Muscle layer of duodenum (tissue), 2 donors: ENCODE results near the gene HDHD2.
"Not testable (repeated sequence)": the region's sequence is repeated elsewhere in the genome, so short reads cannot be mapped to it uniquely, and the experiment has no call there.

ENCODE experiments used
- H3K27ac ChIP-seq: one replicate; pipeline ENCODE4 v1.7.0; 2013; ENCODE audit warnings: mild to moderate bottlenecking, low read length
- H3K27me3 ChIP-seq: one replicate; pipeline ENCODE4 v1.7.0; 2013; ENCODE audit warnings: low read depth, mild to moderate bottlenecking, control low read depth, low read length
- H3K36me3 ChIP-seq, 2 donors: one replicate each; pipeline ENCODE4 v1.7.0; 2013; ENCODE audit warnings: low read length in 2 of 2, control low read depth in 1 of 2, mild to moderate bottlenecking in 1 of 2; ENCODE audit not compliant: insufficient read depth in 2 of 2, control insufficient read depth in 1 of 2
- H3K4me1 ChIP-seq, 2 donors: one replicate each; pipeline ENCODE4 v1.7.0; 2013; ENCODE audit warnings: low read length in 2 of 2, mild to moderate bottlenecking in 2 of 2, control low read depth in 1 of 2, moderate library complexity in 1 of 2; ENCODE audit not compliant: insufficient read depth in 2 of 2, control insufficient read depth in 1 of 2
- H3K4me3 ChIP-seq, 2 donors: one replicate each; pipeline ENCODE4 v1.7.0; 2013; ENCODE audit warnings: low read length in 2 of 2, low read depth in 1 of 2, mild to moderate bottlenecking in 1 of 2
- H3K9me3 ChIP-seq, 2 donors: one replicate each; pipeline ENCODE4 v1.7.0; 2013; ENCODE audit warnings: low read length in 2 of 2, control low read depth in 1 of 2, mild to moderate bottlenecking in 1 of 2; ENCODE audit not compliant: control insufficient read depth in 1 of 2
- donor health status: healthy.

Gene HDHD2

GRCh38 chr18:47174545-47175116, 24.3 kb upstream of the HDHD2 start:
- Histone ChIP-seq H3K9me3 (no peaks in the 10 kb centered on the region), H3K27me3 (no peaks in the 10 kb centered on the region), H3K36me3 (no peaks in the 10 kb centered on the region), H3K27ac (peak overlapping the region; percentile 39), H3K4me1 (peaks cover 7 to 28% of the 10 kb centered on the region in 2 donors), H3K4me3 (peak overlapping the region; percentile 86 to 93)

DNA sequence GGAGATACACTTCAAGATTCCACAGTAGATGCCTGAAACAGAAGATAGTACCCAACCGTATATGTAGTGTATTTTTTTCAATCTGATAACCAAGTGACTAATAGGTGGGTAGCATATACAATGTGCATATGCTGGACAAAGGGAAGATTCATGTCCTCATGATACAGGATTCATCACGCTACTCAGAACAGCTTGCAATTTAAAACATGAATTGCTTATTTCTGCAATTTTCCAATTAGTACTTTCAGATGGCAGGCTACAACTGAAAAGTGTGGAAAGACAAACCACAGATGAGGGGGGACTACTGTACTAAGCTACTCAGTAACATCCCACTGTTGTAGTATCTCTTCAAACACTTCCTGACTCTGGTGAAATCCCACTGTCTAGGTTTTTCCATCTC, 22.2 kb upstream of the HDHD2 start:
- Histone ChIP-seq H3K27me3 (no peaks in the 10 kb centered on the region), H3K4me3 (no peak overlapping the region), H3K36me3 (no peaks in the 10 kb centered on the region), H3K27ac (no peak overlapping the region), H3K9me3 (no peaks in the 10 kb centered on the region), H3K4me1 (peaks cover 7 to 28% of the 10 kb centered on the region in 2 donors)

DNA sequence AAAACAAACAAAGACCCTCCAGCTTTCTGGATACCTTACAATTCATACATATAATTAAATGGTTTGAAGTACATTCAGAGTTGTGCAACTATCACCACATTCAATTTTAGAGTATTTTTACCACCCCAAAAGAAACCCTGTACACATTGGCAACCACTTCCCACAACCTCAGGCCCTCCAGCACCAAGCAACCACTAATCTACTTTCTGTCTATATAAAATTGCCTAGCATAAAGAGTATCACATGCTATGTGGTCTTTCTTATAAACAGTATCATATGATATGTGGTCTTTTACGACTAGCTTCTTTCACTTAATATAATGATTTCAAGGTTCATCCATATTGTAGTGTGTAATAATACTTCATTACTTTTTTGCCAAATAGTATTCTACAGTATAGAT, 18.6 kb upstream of the HDHD2 start:
- peaks cover 0 to 12% of the 10 kb centered on the region in 2 donors for H3K4me1 ChIP-seq
- no peaks in the 10 kb centered on the region for H3K9me3 ChIP-seq
- no peaks in the 10 kb centered on the region for H3K27me3 ChIP-seq
- no peak overlapping the region for H3K4me3 ChIP-seq
- H3K36me3 ChIP-seq: no peaks in the 10 kb centered on the region
- no peak overlapping the region for H3K27ac ChIP-seq

DNA sequence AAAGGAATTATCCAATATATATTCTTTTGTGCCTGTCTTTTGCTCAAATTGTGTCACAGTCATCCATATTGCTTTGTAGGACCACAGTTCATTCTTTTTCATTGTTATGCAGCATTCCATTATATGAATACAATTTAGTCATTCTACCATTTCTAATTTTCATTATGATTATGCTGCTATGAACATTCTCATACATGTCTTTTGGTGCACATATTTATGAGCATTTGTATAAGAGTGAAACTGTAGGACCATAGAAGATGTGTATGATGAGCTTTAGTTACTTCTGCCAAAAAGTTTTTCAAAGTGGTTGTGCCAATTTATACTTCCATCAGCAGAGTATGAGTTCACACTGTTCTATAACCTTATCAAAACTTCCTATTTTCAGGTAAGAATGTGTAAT, 18.2 kb upstream of the HDHD2 start:
- Histone ChIP-seq H3K4me3 (no peak overlapping the region), H3K9me3 (no peaks in the 10 kb centered on the region), H3K36me3 (peaks cover 0 to under 1% of the 10 kb centered on the region in 2 donors), H3K4me1 (peaks cover 0 to 8% of the 10 kb centered on the region in 2 donors), H3K27me3 (no peaks in the 10 kb centered on the region), H3K27ac (no peak overlapping the region)

- peaks cover 0 to 3% of the 10 kb centered on the region in 2 donors for H3K4me1 ChIP-seq
- peaks cover 0 to 3% of the 10 kb centered on the region in 2 donors for H3K36me3 ChIP-seq
- H3K27me3 ChIP-seq: no peaks in the 10 kb centered on the region
- no peak overlapping the region for H3K4me3 ChIP-seq
- no peaks in the 10 kb centered on the region for H3K9me3 ChIP-seq
- no peak overlapping the region for H3K27ac ChIP-seq
Observed at GRCh38 chr18:47166294-47166693, 16.0 kb upstream of the HDHD2 start.

DNA sequence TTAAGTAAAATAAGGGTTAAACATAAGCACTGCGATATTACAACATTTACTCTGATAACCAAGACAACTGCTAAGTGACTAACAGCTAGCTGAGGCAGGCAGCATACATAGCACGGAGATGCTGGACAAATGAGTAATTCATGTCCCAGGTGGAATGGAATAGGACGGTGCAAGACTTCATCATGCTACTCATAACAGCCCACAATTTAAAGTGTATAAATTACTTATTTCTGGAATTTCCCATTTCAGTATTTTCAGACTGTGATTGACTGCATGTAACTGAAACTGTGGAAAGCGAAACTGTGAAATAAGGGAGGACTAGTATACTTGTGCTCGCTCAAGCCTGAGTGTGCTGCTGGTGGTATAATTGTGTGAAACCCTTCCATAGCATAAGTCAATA, 12.9 kb upstream of the HDHD2 start:
- Histone ChIP-seq H3K36me3 (peaks cover 0 to 3% of the 10 kb centered on the region in 2 donors), H3K27me3 (no peaks in the 10 kb centered on the region), H3K4me3 (no peak overlapping the region), H3K27ac (no peak overlapping the region), H3K9me3 (no peaks in the 10 kb centered on the region), H3K4me1 (peaks cover 0 to 3% of the 10 kb centered on the region in 2 donors)

GRCh38 chr18:47160256-47160655, 10.0 kb upstream of the HDHD2 start:
- Histone ChIP-seq H3K36me3 (peaks cover 0 to 4% of the 10 kb centered on the region in 2 donors), H3K4me3 (no peak overlapping the region), H3K4me1 (peaks cover 0 to 3% of the 10 kb centered on the region in 2 donors), H3K27ac (no peak overlapping the region), H3K27me3 (no peaks in the 10 kb centered on the region), H3K9me3 (no peaks in the 10 kb centered on the region)

DNA sequence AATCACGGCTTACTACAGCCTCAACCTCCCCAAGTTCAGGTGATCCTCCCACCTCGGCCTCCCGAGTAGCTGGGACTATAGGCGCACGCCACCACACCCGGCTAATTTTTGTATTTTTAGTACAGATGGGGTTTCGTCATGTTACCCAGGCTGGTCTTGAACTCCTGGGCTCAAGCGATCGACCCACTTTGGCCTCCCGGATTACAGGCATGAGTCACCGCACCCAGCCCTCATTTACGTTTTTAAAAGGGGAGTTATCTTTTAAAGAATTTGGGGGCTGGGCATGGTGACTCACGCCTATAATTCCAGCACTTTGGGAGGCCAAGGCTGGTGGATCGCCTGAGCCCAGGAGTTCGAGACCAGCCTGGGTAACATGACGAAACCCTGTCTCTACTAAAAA, 8.1 kb upstream of the HDHD2 start:
- H3K27ac ChIP-seq, H3K9me3 ChIP-seq, H3K4me1 ChIP-seq, H3K4me3 ChIP-seq, H3K36me3 ChIP-seq, H3K27me3 ChIP-seq: not testable (repeated sequence)

GRCh38 chr18:47151439-47151838, 1.1 kb upstream of the HDHD2 start:
- Histone ChIP-seq H3K4me1 (peaks cover 9 to 11% of the 10 kb centered on the region in 2 donors), H3K27me3 (no peaks in the 10 kb centered on the region), H3K36me3 (peaks cover 6 to 8% of the 10 kb centered on the region in 2 donors), H3K27ac (no peak overlapping the region), H3K9me3 (no peaks in the 10 kb centered on the region), H3K4me3 (peak overlapping the region; percentile 86 to 95)

GRCh38 chr18:47150824-47151366, 595 bp upstream of the HDHD2 start:
- Histone ChIP-seq H3K9me3 (no peaks in the 10 kb centered on the region), H3K27ac (peak overlapping the region; percentile 95), H3K27me3 (no peaks in the 10 kb centered on the region), H3K4me3 (peak overlapping the region; percentile 86 to 95), H3K4me1 (peaks cover 9 to 11% of the 10 kb centered on the region in 2 donors), H3K36me3 (peaks cover 6 to 8% of the 10 kb centered on the region in 2 donors)

DNA sequence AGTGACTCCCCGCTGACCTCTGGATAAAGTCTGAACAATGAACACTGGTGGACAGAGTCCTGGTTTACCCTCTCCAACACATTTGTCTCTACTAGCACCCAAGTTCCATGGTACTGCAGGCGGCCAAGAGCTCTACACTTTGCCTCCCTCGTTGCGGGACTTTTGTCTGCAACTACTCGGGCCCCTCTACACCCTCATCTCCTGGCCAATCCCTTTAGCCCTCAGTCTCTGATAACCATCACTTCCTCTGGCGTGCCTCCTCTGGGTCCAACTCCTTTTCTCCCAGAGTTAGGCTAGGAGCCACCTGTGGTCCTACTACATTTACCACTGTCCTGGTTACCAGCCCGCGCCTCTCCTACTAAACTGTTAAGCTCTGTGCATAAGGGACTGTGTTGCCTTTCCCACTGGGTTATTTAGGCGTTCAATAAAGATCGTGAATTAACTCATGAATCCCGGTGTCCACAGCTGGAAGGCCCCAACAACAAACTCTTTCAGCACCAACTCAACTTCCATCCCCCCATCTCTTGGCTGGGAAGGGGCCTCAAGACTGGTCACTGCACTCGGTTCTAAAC, 757 bp downstream of the HDHD2 start:
- Histone ChIP-seq H3K4me1 (peaks cover 9 to 11% of the 10 kb centered on the region in 2 donors), H3K4me3 (peak overlapping the region; percentile 86 to 95), H3K27me3 (no peaks in the 10 kb centered on the region), H3K27ac (peak overlapping the region; percentile 95), H3K36me3 (peaks cover under 1 to 1% of the 10 kb centered on the region in 2 donors), H3K9me3 (no peaks in the 10 kb centered on the region)
